BLaER1 treated with 17β-estradiol and CSF1 and Interleukin-3, amounts not matched to agents 10 nM and 100 nM (cell line): Measurements from ENCODE around the gene BRI3BP.

Experiments used
- H3K27ac ChIP-seq, 11 experiments: shearing (Covaris generic); formaldehyde crosslinking; 2 replicates each; pipeline ENCODE4 v1.8.1; 2022
- H3K27me3 ChIP-seq, 11 experiments: shearing (Covaris generic); formaldehyde crosslinking; 2 replicates each; pipeline ENCODE4 v1.8.1; 2022
- H3K36me3 ChIP-seq, 11 experiments: shearing (Covaris generic); formaldehyde crosslinking; 2 replicates each; pipeline ENCODE4 v1.8.1; 2022
- H3K4me1 ChIP-seq, 10 experiments: shearing (Covaris generic); formaldehyde crosslinking; 2 replicates each; pipeline ENCODE4 v1.8.1; 2022
- H3K4me2 ChIP-seq, 11 experiments: shearing (Covaris generic); formaldehyde crosslinking; 2 replicates each; pipeline ENCODE4 v1.8.1; 2022
- H3K4me3 ChIP-seq, 10 experiments: shearing (Covaris generic); formaldehyde crosslinking; 2 replicates each; pipeline ENCODE4 v1.8.1; 2022
- H3K9ac ChIP-seq, 11 experiments: shearing (Covaris generic); formaldehyde crosslinking; 2 replicates each; pipeline ENCODE4 v1.8.1; 2022
- H3K9me3 ChIP-seq, 11 experiments: shearing (Covaris generic); formaldehyde crosslinking; replicated peaks in 1 of 11; 2 replicates each; pipeline ENCODE4 v1.8.1; 2022
- H4K20me1 ChIP-seq, 11 experiments: shearing (Covaris generic); formaldehyde crosslinking; 2 replicates each; pipeline ENCODE4 v1.8.1; 2022
- Cebpa-rat ChIP-seq, 11 experiments: shearing (Covaris generic); IDR thresholded peaks; 2 replicates each; pipeline ENCODE4 v1.8.1; 2022

BRI3BP gene

DNA sequence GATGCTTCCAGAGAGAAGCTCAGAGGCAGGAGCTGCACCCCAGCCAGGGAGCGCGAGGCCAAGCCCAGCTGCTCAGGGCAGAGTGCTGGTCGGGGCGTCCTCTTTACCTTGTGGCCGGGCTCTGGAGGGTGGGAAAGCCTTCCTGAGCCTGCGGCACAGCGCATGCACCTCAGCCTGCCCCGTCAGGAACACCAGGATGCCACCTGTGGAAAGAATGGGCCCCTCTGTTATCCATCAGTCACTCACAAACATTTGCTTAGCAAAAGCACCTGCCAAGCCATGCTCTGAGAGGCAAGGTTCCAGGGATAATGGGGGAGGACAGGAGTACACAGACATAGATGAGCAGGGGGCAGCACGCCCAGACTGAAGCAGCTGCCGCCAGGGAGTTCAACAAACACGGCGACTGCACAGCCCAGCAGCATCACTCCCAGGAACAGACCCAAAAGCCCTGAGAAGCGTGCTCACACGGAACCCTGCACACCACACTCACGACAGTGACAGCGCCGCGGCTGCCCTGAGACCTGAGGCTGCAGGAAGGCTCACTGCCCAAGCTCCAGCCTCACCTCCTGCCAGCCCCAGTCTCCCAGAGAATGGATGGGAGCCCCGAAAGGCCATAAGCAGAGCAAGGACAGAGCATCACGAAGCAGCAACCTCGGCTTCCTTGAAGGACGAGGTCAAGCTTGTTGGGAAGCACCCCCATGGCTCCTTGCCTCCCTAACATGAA, 26.3 kb upstream of the BRI3BP start:
- H3K4me3 ChIP-seq = no peak overlapping the region
- H3K9me3 ChIP-seq = no peaks in the 10 kb centered on the region
- peaks cover 95 to 100% (median 99%) of the 10 kb centered on the region in 11 experiments for H3K36me3 ChIP-seq
- TF ChIP-seq Cebpa-rat (IDR thresholded peaks at IDR 0.05) = no peak
- H4K20me1 ChIP-seq = peaks cover 0 to 87% (median 34%) of the 10 kb centered on the region in 11 experiments; a peak in 14 of 22 replicates
- no peak overlapping the region; a peak in 1 of 22 replicates for H3K27ac ChIP-seq
- no peaks in the 10 kb centered on the region for H3K27me3 ChIP-seq
- no peak overlapping the region for H3K4me2 ChIP-seq
- peaks cover 0 to 8% (median 4%) of the 10 kb centered on the region in 10 experiments; a peak in 4 of 20 replicates for H3K4me1 ChIP-seq
- H3K9ac ChIP-seq = no peak overlapping the region

DNA sequence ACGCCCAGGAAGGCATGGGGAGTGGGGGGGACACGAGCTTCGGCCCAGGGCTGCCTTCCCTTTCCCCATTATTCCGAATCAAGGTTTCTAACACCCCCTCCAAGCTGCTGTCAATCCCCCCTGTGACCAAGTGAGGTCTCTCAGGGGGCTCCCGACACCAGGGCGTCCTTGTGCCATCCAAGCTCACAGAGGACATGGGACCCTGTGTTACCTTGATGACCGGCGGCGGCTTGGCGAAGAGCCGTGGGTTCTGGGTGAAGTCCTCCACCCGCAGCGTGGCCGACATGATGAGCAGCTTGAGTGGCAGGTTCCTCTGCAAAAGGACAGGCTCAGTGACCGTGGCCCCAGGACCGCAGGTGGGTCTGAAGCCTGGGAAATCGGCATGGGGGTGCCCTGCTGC, 24.8 kb upstream of the BRI3BP start:
- peaks cover 0 to 6% (median 0%) of the 10 kb centered on the region in 10 experiments; a peak in 2 of 20 replicates for H3K4me1 ChIP-seq
- peaks cover 0 to 86% (median 34%) of the 10 kb centered on the region in 11 experiments; a peak in 14 of 22 replicates for H4K20me1 ChIP-seq
- no peak overlapping the region for H3K27ac ChIP-seq
- no peak overlapping the region for H3K4me2 ChIP-seq
- no peaks in the 10 kb centered on the region for H3K27me3 ChIP-seq
- H3K36me3 ChIP-seq = peaks cover 96 to 100% (median 100%) of the 10 kb centered on the region in 11 experiments
- TF ChIP-seq Cebpa-rat (IDR thresholded peaks at IDR 0.05) = no peak
- H3K9ac ChIP-seq = no peak overlapping the region
- no peaks in the 10 kb centered on the region for H3K9me3 ChIP-seq
- H3K4me3 ChIP-seq = no peak overlapping the region

GRCh38 chr12:124970647-124971402, 22.6 kb upstream of the BRI3BP start:
- no peak overlapping the region for H3K9ac ChIP-seq
- H3K36me3 ChIP-seq = peaks cover 92 to 100% (median 100%) of the 10 kb centered on the region in 11 experiments

DNA sequence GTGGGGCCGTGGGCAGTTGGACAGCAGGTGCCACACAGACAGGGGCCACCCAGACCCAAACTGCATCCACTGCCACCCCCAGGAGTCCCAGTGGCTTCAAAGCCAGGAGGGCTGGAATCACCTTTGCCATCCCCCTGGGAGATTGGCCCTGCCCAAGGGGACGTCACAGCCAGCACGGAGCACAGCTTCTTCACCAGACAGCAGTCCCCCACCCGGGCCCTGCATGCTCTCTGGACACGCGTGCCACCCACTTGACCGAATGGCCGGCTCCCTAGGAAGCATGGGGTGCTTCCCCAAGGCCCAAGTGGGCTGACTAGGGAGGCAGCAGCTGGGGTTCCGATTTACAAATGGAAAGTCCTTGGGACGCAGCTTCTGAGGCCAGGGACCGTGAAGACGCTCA, 21.8 kb upstream of the BRI3BP start:
- no peak overlapping the region for H3K27ac ChIP-seq
- H3K27me3 ChIP-seq = no peaks in the 10 kb centered on the region
- H3K36me3 ChIP-seq = peaks cover 90 to 100% (median 100%) of the 10 kb centered on the region in 11 experiments
- no peak overlapping the region for H3K4me3 ChIP-seq
- no peak for TF ChIP-seq Cebpa-rat (IDR thresholded peaks at IDR 0.05)
- no peaks in the 10 kb centered on the region for H3K4me1 ChIP-seq
- no peak overlapping the region for H3K9ac ChIP-seq
- no peak overlapping the region for H3K4me2 ChIP-seq
- peaks cover 0 to 89% (median 37%) of the 10 kb centered on the region in 11 experiments; a peak in 17 of 22 replicates for H4K20me1 ChIP-seq
- H3K9me3 ChIP-seq = no peaks in the 10 kb centered on the region

More at GRCh38 chr12:124970647-124971402, 22.6 kb upstream of the BRI3BP start:
- no peaks in the 10 kb centered on the region for H3K27me3 ChIP-seq
- no peak overlapping the region for H3K27ac ChIP-seq
- H3K4me3 ChIP-seq = no peak overlapping the region
- H4K20me1 ChIP-seq = peaks cover 0 to 91% (median 36%) of the 10 kb centered on the region in 11 experiments; a peak in 17 of 22 replicates
- no peak for TF ChIP-seq Cebpa-rat (IDR thresholded peaks at IDR 0.05)
- no peaks in the 10 kb centered on the region for H3K9me3 ChIP-seq
- no peaks in the 10 kb centered on the region for H3K4me1 ChIP-seq
- H3K4me2 ChIP-seq = no peak overlapping the region

DNA sequence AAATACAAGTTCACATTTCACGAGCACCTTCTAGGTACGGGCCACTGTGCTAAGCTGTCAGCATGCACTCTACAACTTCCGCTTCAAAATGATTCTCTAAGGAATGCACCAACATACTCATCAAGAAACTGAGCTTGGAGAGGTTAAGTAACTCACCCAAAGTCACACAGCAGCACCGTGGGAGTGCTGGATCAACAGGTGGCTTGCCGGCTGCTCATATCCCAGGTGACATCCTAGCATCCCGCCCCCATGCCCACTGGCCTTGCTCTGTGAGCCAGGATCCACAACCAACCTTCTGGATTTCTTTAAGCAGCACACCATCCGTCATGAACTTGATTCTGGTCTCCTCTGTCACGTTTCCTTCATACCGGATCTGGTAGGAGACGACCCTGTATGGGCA, 21.2 kb upstream of the BRI3BP start:
- H3K4me1 ChIP-seq = no peaks in the 10 kb centered on the region
- H3K36me3 ChIP-seq = peaks cover 90 to 100% (median 100%) of the 10 kb centered on the region in 11 experiments
- no peak overlapping the region for H3K4me3 ChIP-seq
- no peak overlapping the region for H3K4me2 ChIP-seq
- no peaks in the 10 kb centered on the region for H3K9me3 ChIP-seq
- no peak overlapping the region for H3K9ac ChIP-seq
- H4K20me1 ChIP-seq = peaks cover 0 to 88% (median 38%) of the 10 kb centered on the region in 11 experiments; a peak in 18 of 22 replicates
- H3K27me3 ChIP-seq = no peaks in the 10 kb centered on the region
- H3K27ac ChIP-seq = no peak overlapping the region
- TF ChIP-seq Cebpa-rat (IDR thresholded peaks at IDR 0.05) = no peak

- Histone ChIP-seq H3K27ac (no peak overlapping the region), H3K4me2 (no peak overlapping the region), H3K9ac (no peak overlapping the region), H4K20me1 (peaks cover 0 to 91% (median 56%) of the 10 kb centered on the region in 11 experiments; a peak in 18 of 22 replicates), H3K4me3 (no peak overlapping the region), H3K9me3 (no peaks in the 10 kb centered on the region), H3K27me3 (no peaks in the 10 kb centered on the region), H3K4me1 (no peaks in the 10 kb centered on the region), H3K36me3 (peaks cover 84 to 100% (median 98%) of the 10 kb centered on the region in 11 experiments)
- no peak for TF ChIP-seq Cebpa-rat (IDR thresholded peaks at IDR 0.05)
These were observed 18.2 kb upstream of the BRI3BP start for GRCh38 chr12:124975276-124975675.

- Histone ChIP-seq H3K4me3 (no peak overlapping the region), H3K27me3 (no peaks in the 10 kb centered on the region), H3K9me3 (no peaks in the 10 kb centered on the region), H3K9ac (no peak overlapping the region), H3K27ac (no peak overlapping the region), H3K4me2 (no peak overlapping the region), H4K20me1 (peaks cover 0 to 91% (median 48%) of the 10 kb centered on the region in 11 experiments; a peak in 18 of 22 replicates), H3K36me3 (peaks cover 76 to 100% (median 97%) of the 10 kb centered on the region in 11 experiments), H3K4me1 (no peaks in the 10 kb centered on the region)
- no peak for TF ChIP-seq Cebpa-rat (IDR thresholded peaks at IDR 0.05)
These were observed 16.4 kb upstream of the BRI3BP start for GRCh38 chr12:124976999-124977398.

- Histone ChIP-seq H3K9ac (no peak overlapping the region), H3K4me2 (no peak overlapping the region), H4K20me1 (peaks cover 0 to 97% (median 64%) of the 10 kb centered on the region in 11 experiments; a peak in 18 of 22 replicates), H3K4me1 (no peaks in the 10 kb centered on the region), H3K9me3 (no peaks in the 10 kb centered on the region), H3K4me3 (no peak overlapping the region), H3K27ac (no peak overlapping the region), H3K36me3 (peaks cover 81 to 100% (median 97%) of the 10 kb centered on the region in 11 experiments), H3K27me3 (no peaks in the 10 kb centered on the region)
- TF ChIP-seq Cebpa-rat (IDR thresholded peaks at IDR 0.05) = no peak
These were observed 13.9 kb upstream of the BRI3BP start for GRCh38 chr12:124979568-124979967.
